HepG2 (cell line): Measurements from ENCODE around the gene MACROD2. TPM values are rescaled to one million over a fixed set of nuclear protein-coding genes. Genes with fewer than 3 reads are reported as not detected.

Experiments
- ATAC-seq: fragments of 200-7000 bp; cut with Tn5 transposase; 3 replicates; pipeline ENCODE4 v1.9.1; 2020; ENCODE audit warnings: mild to moderate bottlenecking, moderate library complexity
- BruUV-seq: library from RNA; stranded (reverse); fragments of 400-500 nt; replicated peaks from 2 replicates; lab custom pipeline; 2021; lab: Mats Ljungman, UMichigan
- CTCF ChIA-PET: fragments of 300-600 bp; formaldehyde crosslinking; extraction: SDS; loops from one replicate; lab custom pipeline; 2021; ENCODE audit warnings: low total read pairs, inconsistent platforms, low intra/inter-chr PET ratio; lab: Yijun Ruan, JAX
- POLR2A ChIA-PET: fragments of 350-600 bp; sonication (Branson Sonifier 250); formaldehyde crosslinking; loops from one replicate; lab custom pipeline; 2020; ENCODE audit warnings: antibody characterized with exemption, inconsistent platforms; lab: Yijun Ruan, JAX
- DNase-seq: peaks from one replicate; pipeline ENCODE4 v3.0.0-alpha.2; 2015; ENCODE audit warnings: low spot score
- FAIRE-seq: peaks from 3 replicates; lab custom pipeline; 2011; peaks lifted over from hg19 to GRCh38; lab: Jason Lieb, UNC
- H2AFZ ChIP-seq: one replicate; pipeline ENCODE4 v1.6.1; 2011; ENCODE audit warnings: low read length, inconsistent platforms
- H3K27ac ChIP-seq: fragments of 300-600 bp; 3 replicates; pipeline ENCODE4 v1.8.0; 2011; ENCODE audit warnings: mixed run types, mild to moderate bottlenecking, mixed read lengths, low read length, inconsistent platforms; ENCODE audit not compliant: insufficient read depth; ENCODE audit errors: extremely low read length
- H3K27me3 ChIP-seq, 2 experiments: fragments of 200-600 bp in 1 of 2; 2 replicates in 1 of 2; 3 replicates in 1 of 2; pipeline versions ENCODE4 v1.6.0 to v1.8.0; 2011; ENCODE audit warnings: low read length in 2 of 2, mild to moderate bottlenecking in 2 of 2, moderate library complexity in 2 of 2, inconsistent platforms in 1 of 2; ENCODE audit not compliant: insufficient read depth in 2 of 2, control insufficient read depth in 1 of 2
- H3K36me3 ChIP-seq, 2 experiments: fragments of 200-600 bp in 1 of 2; replicated peaks in 1 of 2; 2 replicates in 1 of 2; 3 replicates in 1 of 2; pipeline versions ENCODE4 v1.5.1 to v1.8.0; 2011; ENCODE audit warnings: low read length in 2 of 2, inconsistent platforms in 1 of 2; ENCODE audit not compliant: insufficient read depth in 2 of 2, control insufficient read depth in 1 of 2
- H3K4me1 ChIP-seq: 2 replicates; pipeline ENCODE4 v1.5.1; 2012; ENCODE audit warnings: low read length, inconsistent platforms; ENCODE audit not compliant: insufficient read depth
- H3K4me2 ChIP-seq: 2 replicates; pipeline ENCODE4 v1.6.0; 2011; ENCODE audit warnings: low read depth, low read length, inconsistent platforms
- H3K4me3 ChIP-seq, 3 experiments: fragments of 200-600 bp in 1 of 3; sonication (generic), shearing (Covaris generic) in 1 of 3; replicated peaks in 1 of 3; 2 replicates each; pipeline ENCODE4 v1.5.1; 2011 to 2016; ENCODE audit warnings: low read length in 3 of 3, inconsistent platforms in 2 of 3, low read depth in 2 of 3, mild to moderate bottlenecking in 2 of 3, control low read depth in 1 of 3, mixed read lengths in 1 of 3; ENCODE audit not compliant: insufficient read depth in 1 of 3
- H3K79me2 ChIP-seq: one replicate; pipeline ENCODE4 v1.6.1; 2011; ENCODE audit warnings: low read length, inconsistent platforms; ENCODE audit not compliant: insufficient read depth
- H3K9ac ChIP-seq: 2 replicates; pipeline ENCODE4 v1.6.0; 2011; ENCODE audit warnings: mild to moderate bottlenecking, low read depth, low read length, inconsistent platforms; ENCODE audit not compliant: insufficient read depth
- H3K9me3 ChIP-seq: 2 replicates; pipeline ENCODE4 v1.5.1; 2012; ENCODE audit warnings: mild to moderate bottlenecking, low read length
- H4K20me1 ChIP-seq: 2 replicates; pipeline ENCODE4 v1.6.0; 2011; ENCODE audit warnings: inconsistent platforms, mild to moderate bottlenecking, low read length, moderate library complexity; ENCODE audit not compliant: insufficient read depth
- ASH2L ChIP-seq: fragments of 300-600, 200-600 bp; sonication (generic); IDR thresholded peaks from 2 replicates; pipeline ENCODE4 v1.7.0; 2017; ENCODE audit warnings: low read depth, mild to moderate bottlenecking, moderate library complexity, mixed read lengths, low read length; ENCODE audit not compliant: insufficient read length
- DR1 ChIP-seq: sonication (generic); formaldehyde crosslinking; IDR thresholded peaks from 2 replicates; pipeline ENCODE4 v1.8.0; 2021; ENCODE audit warnings: mild to moderate bottlenecking, missing genetic modification reagents, inconsistent platforms
- ELF1 ChIP-seq: sonication (generic); formaldehyde crosslinking; IDR thresholded peaks from 2 replicates; pipeline ENCODE4 v1.4.0; 2020; ENCODE audit warnings: missing genetic modification reagents
- HDAC2 ChIP-seq: sonication (generic); formaldehyde crosslinking; IDR thresholded peaks from 2 replicates; pipeline ENCODE4 v1.4.0; 2020; ENCODE audit warnings: missing genetic modification reagents
- HNRNPUL1 ChIP-seq: fragments of 200-400 bp; formaldehyde crosslinking; IDR thresholded peaks from 2 replicates; pipeline ENCODE4 v1.6.1; 2017; ENCODE audit warnings: low read depth, mild to moderate bottlenecking, low read length, moderate library complexity
- KDM1A ChIP-seq: IDR thresholded peaks from 2 replicates; pipeline ENCODE4 v1.6.1; 2016; ENCODE audit warnings: missing compliant biosample characterization
- NAIF1 ChIP-seq: sonication (generic); formaldehyde crosslinking; IDR thresholded peaks from 2 replicates; pipeline ENCODE4 v1.5.0; 2020; ENCODE audit warnings: mild to moderate bottlenecking, missing genetic modification reagents, borderline replicate concordance
- PHF5A ChIP-seq: IDR thresholded peaks from one replicate; pipeline ENCODE4 v1.6.1; 2018; ENCODE audit warnings: low read depth, missing genetic modification reagents; ENCODE audit not compliant: unreplicated experiment
- RBAK ChIP-seq: sonication (generic); formaldehyde crosslinking; IDR thresholded peaks from 2 replicates; pipeline ENCODE4 v1.5.1; 2020; ENCODE audit warnings: mild to moderate bottlenecking, missing genetic modification reagents
- SMAD1 ChIP-seq: sonication (generic); formaldehyde crosslinking; IDR thresholded peaks from 2 replicates; pipeline ENCODE4 v1.4.0; 2020; ENCODE audit warnings: missing genetic modification reagents, low read depth, mild to moderate bottlenecking, borderline replicate concordance
- SP140L ChIP-seq: sonication (generic); formaldehyde crosslinking; IDR thresholded peaks from 2 replicates; pipeline ENCODE4 v1.4.0; 2020; ENCODE audit warnings: missing genetic modification reagents, borderline replicate concordance
- ZNF20 ChIP-seq: sonication (generic); formaldehyde crosslinking; IDR thresholded peaks from 2 replicates; pipeline ENCODE4 v1.4.0; 2020; ENCODE audit warnings: mild to moderate bottlenecking, moderate library complexity, missing genetic modification reagents
- ZNF644 ChIP-seq: IDR thresholded peaks from 2 replicates; pipeline ENCODE4 v1.6.1; 2016; ENCODE audit warnings: low read depth
- ZSCAN31 ChIP-seq: sonication (generic); formaldehyde crosslinking; IDR thresholded peaks from 2 replicates; pipeline ENCODE4 v1.5.0; 2020; ENCODE audit warnings: low read depth, mild to moderate bottlenecking, missing genetic modification reagents
- WGBS: methylation state at CpG from one replicate; pipeline ENCODE4 v1.1.6; 2017; ENCODE audit warnings: low lambda C conversion rate; 5-methylcytosine and 5-hydroxymethylcytosine counted together
- in situ Hi-C: cut with HindIII; loops from 2 replicates; pipeline ENCODE4 v1.10.0; 2017; ENCODE audit warnings: low pct_unique_long_range_greater_than_20kb; ENCODE audit not compliant: extremely low pct_ligation_motif_present
- intact Hi-C: fragments of 100-400 bp; cut with micrococcal nuclease; formaldehyde crosslinking; loops from one replicate; pipeline ENCODE4 v1.10.0; 2022; ENCODE audit not compliant: unreplicated experiment
- polyA plus RNA-seq, 8 experiments: library from polyadenylated mRNA; depleted of rRNA in 3 of 8; stranded (reverse) in 7 of 8; unstranded in 1 of 8; fragments of >200 nt; fragmentation: Illumina TruSeq in 4 of 8; extraction: Trizol in 4 of 8; gene quantifications; 2 replicates each; pipeline versions ENCODE4 v1.2.1 to v1.2.3, GENCODE V29; 2011 to 2016; ENCODE audit warnings: low read depth in 4 of 8, missing spikeins in 1 of 8, mixed read lengths in 1 of 8; ENCODE audit not compliant: insufficient read depth in 1 of 8
- total RNA-seq, 5 experiments: library from RNA; depleted of rRNA; stranded (reverse); fragments of >200 nt; fragmentation: Illumina TruSeq; extraction: Trizol; gene quantifications; 2 replicates each; pipeline ENCODE4 v1.2.3, GENCODE V29; 2016; ENCODE audit warnings: low read depth in 1 of 5
- TF ChIP-seq, protein P1 (sequence below): sonication (generic); formaldehyde crosslinking; IDR thresholded peaks from 2 replicates; pipeline ENCODE4; 2020; ENCODE audit warnings: missing genetic modification reagents, mild to moderate bottlenecking, borderline replicate concordance
- TF ChIP-seq, protein P2 (sequence below): IDR thresholded peaks from 2 replicates; pipeline ENCODE4 v1.6.1; 2012; ENCODE audit warnings: low read depth, low read length, improper control_type of control experiment
- TF ChIP-seq, protein P3 (sequence below): sonication (generic); formaldehyde crosslinking; IDR thresholded peaks from 2 replicates; pipeline ENCODE4 v1.8.0; 2022; ENCODE audit warnings: missing genetic modification reagents, mild to moderate bottlenecking, inconsistent platforms, borderline replicate concordance

Gene MACROD2
- total and polyA plus RNA-seq, 2 of the 13 experiments (the other 11 are each of a cell fraction or from before 2014, with no cell fraction given) = 0.13 to 0.51 TPM

DNA sequence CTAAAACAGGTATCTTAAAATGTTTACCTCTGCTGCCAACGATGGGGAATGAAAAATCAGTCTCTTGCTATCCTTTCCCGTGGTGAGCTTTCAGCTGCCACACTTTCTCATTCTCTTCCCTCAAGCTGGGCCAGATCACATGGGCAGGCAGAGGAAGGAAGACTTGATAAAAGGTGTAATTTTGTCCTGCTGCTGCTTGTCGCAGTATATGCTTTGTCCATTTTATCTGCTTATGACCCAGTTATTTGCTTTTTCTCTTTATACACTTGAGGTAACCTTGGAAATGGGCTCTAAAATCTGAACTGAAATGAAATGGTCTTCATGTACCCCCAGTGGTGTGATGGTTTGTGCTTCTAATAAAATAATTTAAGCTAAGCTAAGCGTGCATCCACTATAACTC lies 1038.0 kb downstream of the MACROD2 start:
- in situ Hi-C loops (no loop called here), intact Hi-C loops (no loop called here)
- Histone ChIP-seq H3K9ac (no peak overlapping the region), H3K4me1 (no peaks in the 10 kb centered on the region), H3K79me2 (no peaks in the 10 kb centered on the region), H3K9me3 (no peaks in the 10 kb centered on the region), H3K27me3 (peaks cover 0 to 2% of the 10 kb centered on the region in 2 experiments; a peak in 1 of 5 replicates), H3K27ac (no peak overlapping the region), H3K4me3 (no peak overlapping the region), H2AFZ (no peak overlapping the region), H3K36me3 (no peaks in the 10 kb centered on the region), H4K20me1 (no peaks in the 10 kb centered on the region), H3K4me2 (no peak overlapping the region)
- DNase-seq (no peak), FAIRE-seq (no peak), ATAC-seq (no peak)
- ChIA-PET CTCF (no interaction called here), POLR2A (no interaction called here)
- no TSS peak for BruUV-seq
- WGBS = 38% methylated on average over 4 of the region's 4 CpGs
- TF ChIP-seq NAIF1 (CRISPR knock-in tag) (no peak), HNRNPUL1 (no peak), ZNF20 (CRISPR knock-in tag) (no peak), ZSCAN31 (no peak), ASH2L (no peak), DR1 (CRISPR knock-in tag) (no peak), PHF5A (no peak), ELF1 (CRISPR knock-in tag) (no peak), ZNF644 (no peak), HDAC2 (CRISPR knock-in tag) (no peak), SP140L (CRISPR knock-in tag) (no peak), RBAK (no peak), KDM1A (CRISPR knock-in tag) (no peak), SMAD1 (CRISPR knock-in tag) (no peak)
- TF ChIP-seq, protein P1, sequence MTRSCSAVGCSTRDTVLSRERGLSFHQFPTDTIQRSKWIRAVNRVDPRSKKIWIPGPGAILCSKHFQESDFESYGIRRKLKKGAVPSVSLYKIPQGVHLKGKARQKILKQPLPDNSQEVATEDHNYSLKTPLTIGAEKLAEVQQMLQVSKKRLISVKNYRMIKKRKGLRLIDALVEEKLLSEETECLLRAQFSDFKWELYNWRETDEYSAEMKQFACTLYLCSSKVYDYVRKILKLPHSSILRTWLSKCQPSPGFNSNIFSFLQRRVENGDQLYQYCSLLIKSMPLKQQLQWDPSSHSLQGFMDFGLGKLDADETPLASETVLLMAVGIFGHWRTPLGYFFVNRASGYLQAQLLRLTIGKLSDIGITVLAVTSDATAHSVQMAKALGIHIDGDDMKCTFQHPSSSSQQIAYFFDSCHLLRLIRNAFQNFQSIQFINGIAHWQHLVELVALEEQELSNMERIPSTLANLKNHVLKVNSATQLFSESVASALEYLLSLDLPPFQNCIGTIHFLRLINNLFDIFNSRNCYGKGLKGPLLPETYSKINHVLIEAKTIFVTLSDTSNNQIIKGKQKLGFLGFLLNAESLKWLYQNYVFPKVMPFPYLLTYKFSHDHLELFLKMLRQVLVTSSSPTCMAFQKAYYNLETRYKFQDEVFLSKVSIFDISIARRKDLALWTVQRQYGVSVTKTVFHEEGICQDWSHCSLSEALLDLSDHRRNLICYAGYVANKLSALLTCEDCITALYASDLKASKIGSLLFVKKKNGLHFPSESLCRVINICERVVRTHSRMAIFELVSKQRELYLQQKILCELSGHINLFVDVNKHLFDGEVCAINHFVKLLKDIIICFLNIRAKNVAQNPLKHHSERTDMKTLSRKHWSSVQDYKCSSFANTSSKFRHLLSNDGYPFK = no peak
- TF ChIP-seq, protein P2, sequence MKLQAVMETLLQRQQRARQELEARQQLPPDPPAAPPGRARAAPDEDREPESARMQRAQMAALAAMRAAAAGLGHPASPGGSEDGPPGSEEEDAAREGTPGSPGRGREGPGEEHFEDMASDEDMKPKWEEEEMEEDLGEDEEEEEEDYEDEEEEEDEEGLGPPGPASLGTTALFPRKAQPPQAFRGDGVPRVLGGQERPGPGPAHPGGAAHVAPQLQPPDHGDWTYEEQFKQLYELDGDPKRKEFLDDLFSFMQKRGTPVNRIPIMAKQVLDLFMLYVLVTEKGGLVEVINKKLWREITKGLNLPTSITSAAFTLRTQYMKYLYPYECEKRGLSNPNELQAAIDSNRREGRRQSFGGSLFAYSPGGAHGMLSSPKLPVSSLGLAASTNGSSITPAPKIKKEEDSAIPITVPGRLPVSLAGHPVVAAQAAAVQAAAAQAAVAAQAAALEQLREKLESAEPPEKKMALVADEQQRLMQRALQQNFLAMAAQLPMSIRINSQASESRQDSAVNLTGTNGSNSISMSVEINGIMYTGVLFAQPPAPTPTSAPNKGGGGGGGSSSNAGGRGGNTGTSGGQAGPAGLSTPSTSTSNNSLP = no peak
- TF ChIP-seq, protein P3, sequence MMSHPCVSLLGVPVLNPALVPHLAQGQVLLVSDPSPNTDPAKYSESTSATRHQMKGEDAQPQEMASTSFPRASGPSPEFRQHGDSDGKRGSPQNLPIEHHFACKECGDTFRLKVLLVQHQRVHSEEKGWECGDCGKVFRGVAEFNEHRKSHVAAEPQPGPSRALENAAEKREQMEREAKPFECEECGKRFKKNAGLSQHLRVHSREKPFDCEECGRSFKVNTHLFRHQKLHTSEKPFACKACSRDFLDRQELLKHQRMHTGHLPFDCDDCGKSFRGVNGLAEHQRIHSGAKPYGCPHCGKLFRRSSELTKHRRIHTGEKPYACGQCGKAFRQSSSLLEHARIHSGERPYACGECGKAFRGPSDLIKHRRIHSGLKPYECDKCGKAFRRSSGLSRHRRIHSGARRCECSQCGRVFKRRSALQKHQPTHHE (CRISPR knock-in tag) = no peak
